K562 (cell line): ENCODE data around the gene SLC19A2.

Experiments used
- CTCF ChIP-seq, 3 experiments: IDR thresholded peaks in 2 of 3; conservative IDR thresholded peaks in 1 of 3; 2 replicates each; pipeline ENCODE4 v1.5.1; 2011 to 2012; ENCODE audit warnings: low read length in 3 of 3, mild to moderate bottlenecking in 3 of 3, control low read depth in 2 of 3, improper control_type of control experiment in 1 of 3, inconsistent platforms in 1 of 3, low read depth in 1 of 3, mixed read lengths in 1 of 3, moderate library complexity in 1 of 3; ENCODE audit not compliant: insufficient read depth in 2 of 3
- E2F5 ChIP-seq: sonication (generic); formaldehyde crosslinking; IDR thresholded peaks from 2 replicates; pipeline ENCODE4 v1.8.0; 2022; ENCODE audit warnings: mild to moderate bottlenecking, missing genetic modification reagents
- EP300 ChIP-seq: IDR thresholded peaks from 2 replicates; pipeline ENCODE4 v1.6.1; 2012; ENCODE audit warnings: low read length, improper control_type of control experiment
- GABPA ChIP-seq: fragments of 200-800 bp; sonication (Bioruptor generic); conservative IDR thresholded peaks from 2 replicates; pipeline ENCODE4 v1.6.1; 2016; ENCODE audit warnings: low read depth, missing genetic modification characterization, missing compliant biosample characterization
- HNRNPLL ChIP-seq: fragments of 200-400 bp; formaldehyde crosslinking; IDR thresholded peaks from 2 replicates; pipeline ENCODE4 v1.6.1; 2017; ENCODE audit warnings: low read length, low read depth, mild to moderate bottlenecking; ENCODE audit not compliant: poor library complexity, severe bottlenecking
- MYC ChIP-seq, 2 experiments: fragments of 250-450 bp in 1 of 2; sonication (Bioruptor Pico) in 1 of 2; IDR thresholded peaks; 2 replicates each; pipeline versions ENCODE4 v1.5.1 to v1.6.1; 2012 to 2021; ENCODE audit warnings: low read depth in 2 of 2, borderline replicate concordance in 1 of 2, improper control_type of control experiment in 1 of 2, low read length in 1 of 2, mild to moderate bottlenecking in 1 of 2, moderate library complexity in 1 of 2
- NR2C2 ChIP-seq, 2 experiments: fragments of 200-800 bp in 1 of 2; sonication (Bioruptor generic) in 1 of 2; sonication (generic) in 1 of 2; formaldehyde crosslinking in 1 of 2; IDR thresholded peaks; 2 replicates each; pipeline versions ENCODE4 v1.6.1 to v1.8.0; 2016 to 2022; ENCODE audit warnings: mild to moderate bottlenecking in 1 of 2, missing compliant biosample characterization in 1 of 2, missing genetic modification characterization in 1 of 2, missing genetic modification reagents in 1 of 2
- POLR2AphosphoS2 ChIP-seq: IDR thresholded peaks from 2 replicates; pipeline ENCODE4 v1.6.1; 2012; ENCODE audit warnings: low read length, improper control_type of control experiment
- SFPQ ChIP-seq: fragments of 200-400 bp; formaldehyde crosslinking; IDR thresholded peaks from 2 replicates; pipeline ENCODE4 v1.6.1; 2017; ENCODE audit warnings: mild to moderate bottlenecking, low read depth, low read length, moderate library complexity
- SREBF1 ChIP-seq: fragments of 150-350 bp; IDR thresholded peaks from 2 replicates; pipeline ENCODE4 v1.6.1; 2014; ENCODE audit warnings: antibody characterized with exemption, low read depth, low read length, borderline replicate concordance
- STAG1 ChIP-seq: sonication (generic); formaldehyde crosslinking; IDR thresholded peaks from 2 replicates; pipeline ENCODE4 v1.5.0; 2020; ENCODE audit warnings: missing genetic modification reagents, borderline replicate concordance
- ZBTB34 ChIP-seq: fragments of 250-450 bp; sonication (Bioruptor Pico); IDR thresholded peaks from 2 replicates; pipeline ENCODE4 v1.8.0; 2021; ENCODE audit warnings: mild to moderate bottlenecking, moderate library complexity
- ZBTB49 ChIP-seq: sonication (generic); formaldehyde crosslinking; IDR thresholded peaks from 2 replicates; pipeline ENCODE4 v1.8.0; 2022; ENCODE audit warnings: missing genetic modification reagents, mild to moderate bottlenecking, borderline replicate concordance
- ZNF79 ChIP-seq: fragments of 250-450 bp; sonication (Bioruptor Pico); IDR thresholded peaks from 2 replicates; pipeline ENCODE4 v1.4.0; 2020; ENCODE audit warnings: low read depth, mild to moderate bottlenecking, moderate library complexity

GRCh38 chr1:169462385-169462784 lies 23.4 kb downstream of the SLC19A2 start:
- no peak for TF ChIP-seq SREBF1
- no peak for TF ChIP-seq SFPQ
- no peak for TF ChIP-seq GABPA (tag)
- no peak for TF ChIP-seq MYC (IDR thresholded peaks at IDR 0.05; ENCODE audit: low read depth, low read length)
- TF ChIP-seq MYC (CRISPR knock-in tag; IDR thresholded peaks at IDR 0.05; ENCODE audit: borderline replicate concordance, low read depth), result no peak
- TF ChIP-seq ZBTB49 (CRISPR knock-in tag), result no peak
- no peak for TF ChIP-seq CTCF (IDR thresholded peaks at IDR 0.05 in 2 of 3, conservative IDR thresholded peaks at IDR 0.05 in 1 of 3; ENCODE audit: insufficient read depth in 2 of 3, low read depth in 1 of 3, low read length in 3 of 3)
- no peak for TF ChIP-seq POLR2AphosphoS2
- no peak for TF ChIP-seq ZBTB34 (CRISPR knock-in tag)
- no peak for TF ChIP-seq NR2C2 (CRISPR knock-in tag; IDR thresholded peaks at IDR 0.05)
- TF ChIP-seq NR2C2 (tag; IDR thresholded peaks at IDR 0.05), result no peak
- no peak for TF ChIP-seq E2F5
- no peak for TF ChIP-seq ZNF79 (CRISPR knock-in tag)
- TF ChIP-seq EP300, result no peak
- no peak for TF ChIP-seq STAG1 (CRISPR knock-in tag)
- no peak for TF ChIP-seq HNRNPLL
